ENCODE data around the gene SPECC1L.

Gene SPECC1L

GRCh38 chr22:24380220-24380904 is 109.7 kb downstream of the SPECC1L start:
- H3K9me3 ChIP-seq (ENCODE audit: insufficient read depth, low read depth, low read length), result no peaks in the 10 kb centered on the region
- H3K9me2 ChIP-seq (replicated peaks; ENCODE audit: low read depth, low read length), result no peaks in the 10 kb centered on the region
- H3K27me3 ChIP-seq (ENCODE audit: insufficient read depth, low read length, poor library complexity, severe bottlenecking), result no peaks in the 10 kb centered on the region
- H3K9ac ChIP-seq (ENCODE audit: low read depth, low read length, poor library complexity, severe bottlenecking), result peak overlapping the region; percentile 61
- H3K4me2 ChIP-seq (ENCODE audit: low read depth, low read length, poor library complexity, severe bottlenecking), result peak overlapping the region; percentile 71
- peak overlapping the region; percentile 45 for H3K4me3 ChIP-seq (ENCODE audit: low read length, poor library complexity, severe bottlenecking)
- TF ChIP-seq EZH2phosphoT487 (IDR thresholded peaks at IDR 0.05; ENCODE audit: borderline replicate concordance), result no peak
- TF ChIP-seq, protein P1, sequence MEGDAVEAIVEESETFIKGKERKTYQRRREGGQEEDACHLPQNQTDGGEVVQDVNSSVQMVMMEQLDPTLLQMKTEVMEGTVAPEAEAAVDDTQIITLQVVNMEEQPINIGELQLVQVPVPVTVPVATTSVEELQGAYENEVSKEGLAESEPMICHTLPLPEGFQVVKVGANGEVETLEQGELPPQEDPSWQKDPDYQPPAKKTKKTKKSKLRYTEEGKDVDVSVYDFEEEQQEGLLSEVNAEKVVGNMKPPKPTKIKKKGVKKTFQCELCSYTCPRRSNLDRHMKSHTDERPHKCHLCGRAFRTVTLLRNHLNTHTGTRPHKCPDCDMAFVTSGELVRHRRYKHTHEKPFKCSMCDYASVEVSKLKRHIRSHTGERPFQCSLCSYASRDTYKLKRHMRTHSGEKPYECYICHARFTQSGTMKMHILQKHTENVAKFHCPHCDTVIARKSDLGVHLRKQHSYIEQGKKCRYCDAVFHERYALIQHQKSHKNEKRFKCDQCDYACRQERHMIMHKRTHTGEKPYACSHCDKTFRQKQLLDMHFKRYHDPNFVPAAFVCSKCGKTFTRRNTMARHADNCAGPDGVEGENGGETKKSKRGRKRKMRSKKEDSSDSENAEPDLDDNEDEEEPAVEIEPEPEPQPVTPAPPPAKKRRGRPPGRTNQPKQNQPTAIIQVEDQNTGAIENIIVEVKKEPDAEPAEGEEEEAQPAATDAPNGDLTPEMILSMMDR (conservative IDR thresholded peaks at IDR 0.05; ENCODE audit: low read length), result no peak
- peaks cover 10% of the 10 kb centered on the region; the same call in 1 of the 2 replicates for H3K79me2 ChIP-seq (ENCODE audit: insufficient read depth, low read length)
- H2AFZ ChIP-seq (ENCODE audit: low read length), result no peak overlapping the region
- no peaks in the 10 kb centered on the region for H4K20me1 ChIP-seq (ENCODE audit: insufficient read depth, low read length, poor library complexity, severe bottlenecking)
- peaks cover 45% of the 10 kb centered on the region for H3K4me1 ChIP-seq (ENCODE audit: insufficient read depth, low read length, poor library complexity, severe bottlenecking)
- peaks cover 5% of the 10 kb centered on the region for H3F3A ChIP-seq (ENCODE audit: low read depth)
- H3K36me3 ChIP-seq (ENCODE audit: insufficient read depth, low read length), result peaks cover 24% of the 10 kb centered on the region

DNA sequence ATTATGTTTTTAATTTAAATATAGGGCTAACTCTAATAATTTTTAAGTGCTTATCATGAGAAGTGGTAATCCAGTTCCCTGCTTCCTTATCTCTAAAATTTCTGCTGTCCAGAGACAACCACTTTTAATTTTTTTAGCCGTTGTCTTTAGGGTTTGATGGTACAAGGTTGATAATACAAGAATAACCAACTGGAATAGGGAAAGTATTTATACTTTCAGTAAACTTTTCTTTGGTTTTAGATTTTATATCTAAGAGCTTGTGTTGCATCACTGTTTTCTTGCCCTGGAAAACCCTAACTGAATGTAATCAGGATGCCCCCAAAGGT is 110.2 kb downstream of the SPECC1L start:
- H3K4me1 ChIP-seq (ENCODE audit: insufficient read depth, low read length, poor library complexity, severe bottlenecking), result peaks cover 45% of the 10 kb centered on the region

GRCh38 chr22:24383061-24383460 is 112.4 kb downstream of the SPECC1L start:
- Histone ChIP-seq H3K27me3 (ENCODE audit: insufficient read depth, low read length, poor library complexity, severe bottlenecking) (no peaks in the 10 kb centered on the region), H3K4me3 (ENCODE audit: low read length, poor library complexity, severe bottlenecking) (no peak overlapping the region), H3K9ac (ENCODE audit: low read depth, low read length, poor library complexity, severe bottlenecking) (no peak overlapping the region), H3K9me2 (replicated peaks; ENCODE audit: low read depth, low read length) (no peaks in the 10 kb centered on the region), H3K4me2 (ENCODE audit: low read depth, low read length, poor library complexity, severe bottlenecking) (no peak overlapping the region), H3F3A (ENCODE audit: low read depth) (peaks cover 5% of the 10 kb centered on the region), H3K36me3 (ENCODE audit: insufficient read depth, low read length) (no peaks in the 10 kb centered on the region; the same call in 1 of the 2 replicates), H3K4me1 (ENCODE audit: insufficient read depth, low read length, poor library complexity, severe bottlenecking) (peaks cover 33% of the 10 kb centered on the region), H3K9me3 (ENCODE audit: insufficient read depth, low read depth, low read length) (no peaks in the 10 kb centered on the region), H4K20me1 (ENCODE audit: insufficient read depth, low read length, poor library complexity, severe bottlenecking) (no peaks in the 10 kb centered on the region), H2AFZ (ENCODE audit: low read length) (no peak overlapping the region), H3K79me2 (ENCODE audit: insufficient read depth, low read length) (peaks cover 6% of the 10 kb centered on the region; the same call in 1 of the 2 replicates)
- TF ChIP-seq EZH2phosphoT487 (IDR thresholded peaks at IDR 0.05; ENCODE audit: borderline replicate concordance), result no peak
- TF ChIP-seq, protein P1 (conservative IDR thresholded peaks at IDR 0.05; ENCODE audit: low read length), result no peak

More for the DNA sequence above, 110.2 kb downstream of the SPECC1L start:
- Histone ChIP-seq H3K9me3 (ENCODE audit: insufficient read depth, low read depth, low read length) (no peaks in the 10 kb centered on the region), H2AFZ (ENCODE audit: low read length) (no peak overlapping the region), H3K27me3 (ENCODE audit: insufficient read depth, low read length, poor library complexity, severe bottlenecking) (no peaks in the 10 kb centered on the region), H3K36me3 (ENCODE audit: insufficient read depth, low read length) (peaks cover 19% of the 10 kb centered on the region), H3K9me2 (replicated peaks; ENCODE audit: low read depth, low read length) (no peaks in the 10 kb centered on the region), H3K79me2 (ENCODE audit: insufficient read depth, low read length) (peaks cover 10% of the 10 kb centered on the region; the same call in 1 of the 2 replicates), H4K20me1 (ENCODE audit: insufficient read depth, low read length, poor library complexity, severe bottlenecking) (no peaks in the 10 kb centered on the region), H3K4me2 (ENCODE audit: low read depth, low read length, poor library complexity, severe bottlenecking) (peak overlapping the region; percentile 71), H3F3A (ENCODE audit: low read depth) (peaks cover 5% of the 10 kb centered on the region), H3K4me3 (ENCODE audit: low read length, poor library complexity, severe bottlenecking) (no peak overlapping the region), H3K9ac (ENCODE audit: low read depth, low read length, poor library complexity, severe bottlenecking) (peak overlapping the region; percentile 61)
- TF ChIP-seq, protein P1 (conservative IDR thresholded peaks at IDR 0.05; ENCODE audit: low read length), result no peak
- no peak for TF ChIP-seq EZH2phosphoT487 (IDR thresholded peaks at IDR 0.05; ENCODE audit: borderline replicate concordance)

All from Loucy (cell line).